Endodermal cell (in vitro differentiated cells): ENCODE measurements around the gene SCGB1A1. TPM values are rescaled to one million over a fixed set of nuclear protein-coding genes. Genes with fewer than 3 reads are reported as not detected.

Experiments used
- DNase-seq: peaks from one replicate; pipeline ENCODE4 v3.0.0-alpha.2; 2017
- H3K27ac ChIP-seq: 2 replicates; pipeline ENCODE4 v1.5.1; 2013; ENCODE audit warnings: mild to moderate bottlenecking, low read depth, low read length, moderate library complexity
- H3K27me3 ChIP-seq: 2 replicates; pipeline ENCODE4 v1.6.1; 2013; ENCODE audit warnings: mild to moderate bottlenecking, low read length, moderate library complexity; ENCODE audit not compliant: insufficient read depth, control insufficient read depth, poor library complexity, severe bottlenecking
- H3K36me3 ChIP-seq: 2 replicates; pipeline ENCODE4 v1.7.0; 2013; ENCODE audit warnings: mild to moderate bottlenecking, low read length, moderate library complexity; ENCODE audit not compliant: control insufficient read depth, insufficient read depth
- H3K4me1 ChIP-seq: one replicate; pipeline ENCODE4 v1.7.0; 2013; ENCODE audit warnings: low read length; ENCODE audit not compliant: control insufficient read depth, insufficient read depth
- H3K4me3 ChIP-seq: 2 replicates; pipeline ENCODE4 v1.5.1; 2013; ENCODE audit warnings: mild to moderate bottlenecking, low read length, moderate library complexity
- H3K9ac ChIP-seq: 2 replicates; pipeline ENCODE4 v1.6.1; 2013; ENCODE audit warnings: mild to moderate bottlenecking, low read length, moderate library complexity; ENCODE audit not compliant: poor library complexity, severe bottlenecking; ENCODE audit errors: extremely low read depth
- H3K9me3 ChIP-seq: 2 replicates; pipeline ENCODE4 v1.6.1; 2013; ENCODE audit warnings: mild to moderate bottlenecking, low read length, moderate library complexity; ENCODE audit not compliant: control insufficient read depth
- H3K27ac Mint-ChIP-seq: 2 replicates; pipeline ENCODE4 v1.8.0; 2020; ENCODE audit warnings: mixed read lengths
- H3K27me3 Mint-ChIP-seq: 2 replicates; pipeline ENCODE4 v1.8.0; 2021; ENCODE audit warnings: mild to moderate bottlenecking, mixed read lengths; ENCODE audit not compliant: insufficient read depth
- H3K36me3 Mint-ChIP-seq: 2 replicates; pipeline ENCODE4 v1.8.0; 2020; ENCODE audit warnings: low read depth, mixed read lengths
- H3K4me1 Mint-ChIP-seq: 2 replicates; pipeline ENCODE4 v1.8.0; 2020; ENCODE audit warnings: mixed read lengths
- H3K4me3 Mint-ChIP-seq: 2 replicates; pipeline ENCODE4 v1.8.0; 2020; ENCODE audit warnings: mild to moderate bottlenecking, moderate library complexity, mixed read lengths
- H3K9me3 Mint-ChIP-seq: 2 replicates; pipeline ENCODE4 v1.8.0; 2020; ENCODE audit warnings: mild to moderate bottlenecking, mixed read lengths
- WGBS, 2 experiments: methylation state at CpG; one replicate each; pipeline versions ENCODE4 v1.1.5 to v1.1.7; 2013; ENCODE audit warnings: missing lambda C conversion rate in 2 of 2, mixed read lengths in 1 of 2; ENCODE audit not compliant: insufficient coverage in 1 of 2, insufficient read length in 1 of 2; 5-methylcytosine and 5-hydroxymethylcytosine counted together
- total RNA-seq, 2 donors: library from RNA; stranded (reverse); fragmentation: NEBNext Ultra II Directional in 1 of 2; extraction: Animal tissue kit (Norgen Biotek cat#: 25700) in 1 of 2; gene quantifications; 2 replicates in 1 of 2; 3 replicates in 1 of 2; pipeline ENCODE4 v1.2.1, GENCODE V29; 2021
- TF ChIP-seq, protein P1 (sequence below): fragments of 200-600 bp; sonication (generic); conservative IDR thresholded peaks from 2 replicates; pipeline ENCODE4 v1.5.0; 2021; ENCODE audit warnings: antibody characterized with exemption, mild to moderate bottlenecking

Gene SCGB1A1
- total RNA-seq, 2 donors from 2014 or later, result not detected

DNA sequence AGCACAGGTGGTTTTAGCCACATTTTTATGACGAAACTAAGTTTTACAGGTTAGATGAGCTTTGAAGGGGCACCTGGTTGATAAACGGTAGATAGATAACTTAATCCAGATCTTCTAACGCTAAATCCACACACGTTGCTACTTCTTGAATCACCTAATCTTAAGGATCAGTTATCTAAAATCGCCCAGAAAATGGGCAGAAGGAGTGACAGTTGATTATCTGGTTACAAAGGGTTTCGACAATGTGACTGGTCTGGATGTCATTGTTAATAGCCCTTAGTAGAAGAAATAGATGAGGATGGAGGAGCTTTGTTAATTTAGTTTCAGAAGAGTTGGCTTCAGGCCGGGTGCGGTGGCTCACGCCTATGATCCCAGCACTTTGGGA is 43.7 kb downstream of the SCGB1A1 start:
- 69 to 80% methylated on average over 7 to 9 of the region's 9 CpGs for WGBS, 2 experiments
- Histone ChIP-seq H3K9me3 (no peaks in the 10 kb centered on the region), H3K4me1 (peaks cover 3% of the 10 kb centered on the region), H3K4me3 (no peak overlapping the region), H3K9ac (no peak overlapping the region), H3K36me3 (no peaks in the 10 kb centered on the region), H3K27ac (no peak overlapping the region), H3K27me3 (no peaks in the 10 kb centered on the region)
- TF ChIP-seq, protein P1, sequence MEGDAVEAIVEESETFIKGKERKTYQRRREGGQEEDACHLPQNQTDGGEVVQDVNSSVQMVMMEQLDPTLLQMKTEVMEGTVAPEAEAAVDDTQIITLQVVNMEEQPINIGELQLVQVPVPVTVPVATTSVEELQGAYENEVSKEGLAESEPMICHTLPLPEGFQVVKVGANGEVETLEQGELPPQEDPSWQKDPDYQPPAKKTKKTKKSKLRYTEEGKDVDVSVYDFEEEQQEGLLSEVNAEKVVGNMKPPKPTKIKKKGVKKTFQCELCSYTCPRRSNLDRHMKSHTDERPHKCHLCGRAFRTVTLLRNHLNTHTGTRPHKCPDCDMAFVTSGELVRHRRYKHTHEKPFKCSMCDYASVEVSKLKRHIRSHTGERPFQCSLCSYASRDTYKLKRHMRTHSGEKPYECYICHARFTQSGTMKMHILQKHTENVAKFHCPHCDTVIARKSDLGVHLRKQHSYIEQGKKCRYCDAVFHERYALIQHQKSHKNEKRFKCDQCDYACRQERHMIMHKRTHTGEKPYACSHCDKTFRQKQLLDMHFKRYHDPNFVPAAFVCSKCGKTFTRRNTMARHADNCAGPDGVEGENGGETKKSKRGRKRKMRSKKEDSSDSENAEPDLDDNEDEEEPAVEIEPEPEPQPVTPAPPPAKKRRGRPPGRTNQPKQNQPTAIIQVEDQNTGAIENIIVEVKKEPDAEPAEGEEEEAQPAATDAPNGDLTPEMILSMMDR, result no peak
- H3K4me3 Mint-ChIP-seq, result no peak overlapping the region
- peaks cover 38% of the 10 kb centered on the region for H3K4me1 Mint-ChIP-seq
- no peak overlapping the region for H3K27ac Mint-ChIP-seq
- no peaks in the 10 kb centered on the region for H3K27me3 Mint-ChIP-seq
- H3K36me3 Mint-ChIP-seq, result no peaks in the 10 kb centered on the region
- no peaks in the 10 kb centered on the region for H3K9me3 Mint-ChIP-seq
- no peak for DNase-seq

DNA sequence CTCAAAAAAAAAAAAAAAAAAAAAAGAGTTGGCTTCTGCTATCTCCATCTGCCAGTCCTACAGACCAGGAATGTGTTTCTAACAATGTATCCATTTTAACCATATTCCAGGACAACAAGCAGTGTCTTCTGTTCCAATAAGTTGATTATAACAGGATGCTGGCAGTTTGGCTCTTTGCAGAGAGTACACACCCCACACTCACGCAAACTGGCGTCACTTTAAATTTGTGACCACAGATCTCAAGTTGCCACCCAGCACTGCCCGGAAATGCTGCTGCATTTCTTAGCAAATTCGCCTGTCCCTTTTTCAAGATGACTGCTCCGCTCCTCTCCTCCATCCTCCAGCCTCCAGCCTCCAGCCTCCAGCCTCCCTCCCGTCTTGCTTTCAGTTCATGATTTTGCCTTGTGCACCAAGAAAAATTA is 44.3 kb downstream of the SCGB1A1 start:
- H3K9ac ChIP-seq, result no peak overlapping the region
- no peaks in the 10 kb centered on the region for H3K36me3 ChIP-seq
- Mint-ChIP-seq H3K36me3 (no peaks in the 10 kb centered on the region), H3K27ac (no peak overlapping the region), H3K4me3 (no peak overlapping the region), H3K27me3 (no peaks in the 10 kb centered on the region), H3K9me3 (no peaks in the 10 kb centered on the region), H3K4me1 (peaks cover 38% of the 10 kb centered on the region)
- no peak for DNase-seq
- H3K4me1 ChIP-seq, result peaks cover 3% of the 10 kb centered on the region
- WGBS, 2 experiments, result 91 to 97% methylated on average over 6 of the region's 6 CpGs
- TF ChIP-seq, protein P1, result no peak
- H3K27ac ChIP-seq, result no peak overlapping the region
- no peaks in the 10 kb centered on the region for H3K9me3 ChIP-seq
- H3K27me3 ChIP-seq, result no peaks in the 10 kb centered on the region
- no peak overlapping the region for H3K4me3 ChIP-seq

DNA sequence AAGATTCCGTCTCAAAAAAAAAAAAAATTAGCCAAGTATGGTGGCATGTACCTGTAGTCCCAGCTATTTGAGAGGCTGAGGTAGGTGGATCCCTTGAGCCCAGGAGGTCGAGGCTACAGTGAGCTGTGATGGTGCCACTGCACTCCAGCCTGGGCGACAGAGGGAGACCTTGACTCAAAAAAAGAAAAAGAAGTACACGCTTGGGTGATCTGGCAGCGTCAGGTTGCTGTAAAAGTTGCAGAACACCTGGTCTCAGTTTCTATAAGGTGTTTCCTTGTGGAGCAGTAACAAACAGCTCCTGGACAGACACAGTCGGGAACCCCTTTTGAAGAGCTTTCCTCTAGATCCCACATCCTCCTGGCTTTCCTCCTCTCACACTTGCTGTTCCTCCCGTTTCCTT is 45.8 kb downstream of the SCGB1A1 start:
- Mint-ChIP-seq H3K4me1 (peaks cover 25% of the 10 kb centered on the region), H3K36me3 (no peaks in the 10 kb centered on the region), H3K27me3 (no peaks in the 10 kb centered on the region), H3K4me3 (no peak overlapping the region), H3K27ac (no peak overlapping the region), H3K9me3 (no peaks in the 10 kb centered on the region)
- Histone ChIP-seq H3K9me3 (no peaks in the 10 kb centered on the region), H3K36me3 (no peaks in the 10 kb centered on the region), H3K27ac (no peak overlapping the region), H3K9ac (no peak overlapping the region), H3K4me1 (peaks cover 3% of the 10 kb centered on the region), H3K27me3 (no peaks in the 10 kb centered on the region), H3K4me3 (no peak overlapping the region)
- DNase-seq, result no peak
- WGBS, 2 experiments, result 90 to 99% methylated on average over 6 to 7 of the region's 7 CpGs
- TF ChIP-seq, protein P1, result no peak
